Spinal cord (tissue), 10 donors: ENCODE measurements around the gene SLC5A6. TPM values are rescaled to one million over a fixed set of nuclear protein-coding genes. Genes with fewer than 3 reads are reported as not detected.
"Not testable (repeated sequence)": the region's sequence is repeated elsewhere in the genome, so short reads cannot be mapped to it uniquely, and the experiment has no call there.

Experiments used
- DNase-seq, 6 donors: peaks; one replicate each; pipeline versions ENCODE4 v3.0.0 to v3.0.0-alpha.2; 2013 to 2015; ENCODE audit warnings: low spot score in 6 of 6, low read depth in 4 of 6
- H3K27ac ChIP-seq: one replicate; pipeline ENCODE4 v1.5.1; 2013; ENCODE audit warnings: low read depth, low read length, control low read depth
- H3K27me3 ChIP-seq: one replicate; pipeline ENCODE4 v1.6.1; 2013; ENCODE audit warnings: low read length; ENCODE audit not compliant: control insufficient read depth, insufficient read depth
- H3K36me3 ChIP-seq: one replicate; pipeline ENCODE4 v1.6.1; 2013; ENCODE audit warnings: low read length; ENCODE audit not compliant: control insufficient read depth, insufficient read depth
- H3K4me1 ChIP-seq: one replicate; pipeline ENCODE4 v1.6.1; 2013; ENCODE audit warnings: low read length; ENCODE audit not compliant: control insufficient read depth, insufficient read depth
- H3K4me3 ChIP-seq: one replicate; pipeline ENCODE4 v1.5.1; 2013; ENCODE audit warnings: low read depth, low read length, control low read depth
- H3K9me3 ChIP-seq: one replicate; pipeline ENCODE4 v1.6.1; 2013; ENCODE audit warnings: low read length; ENCODE audit not compliant: control insufficient read depth, insufficient read depth
- WGBS: methylation state at CpG from one replicate; pipeline ENCODE4 v1.1.5; 2013; ENCODE audit warnings: missing lambda C conversion rate; ENCODE audit not compliant: insufficient coverage; 5-methylcytosine and 5-hydroxymethylcytosine counted together
- polyA plus RNA-seq, 2 donors: library from polyadenylated mRNA; unstranded; fragments of 120-200 nt; gene quantifications; one replicate each; pipeline ENCODE4 v1.2.1, GENCODE V29; 2013; ENCODE audit not compliant: insufficient read length in 2 of 2
- total RNA-seq, 2 donors: library from RNA; depleted of rRNA in 1 of 2; stranded (reverse); fragments of 120-200 nt in 1 of 2; fragments of >200 nt in 1 of 2; gene quantifications; one replicate each; pipeline versions ENCODE4 v1.2.3 to v1.2.4, GENCODE V29; 2013 to 2014
- donor health status: healthy.

Gene SLC5A6
- total and polyA plus RNA-seq, 4 donors: 41.4 to 68.6 (median 59.3) TPM

DNA sequence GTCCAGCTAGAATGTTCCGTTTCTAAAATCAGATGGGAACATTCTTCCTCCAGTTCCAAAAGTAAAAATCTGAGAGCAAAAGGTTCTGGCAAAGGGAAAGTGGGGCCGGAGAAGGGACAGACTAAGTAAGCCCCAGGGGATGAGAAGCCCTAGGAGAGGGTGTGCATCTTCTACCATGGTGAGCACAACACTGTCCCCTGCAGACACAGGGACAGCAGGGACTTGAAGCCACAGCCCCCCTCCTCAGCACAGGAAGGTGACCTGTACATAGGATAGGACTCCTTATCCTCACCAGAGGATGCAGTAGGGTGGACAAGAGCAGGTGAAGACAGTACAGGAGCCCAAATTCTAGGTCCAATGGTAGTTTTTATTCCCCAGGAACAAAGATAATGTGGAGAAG lies 12.8 kb downstream of the SLC5A6 start:
- Histone ChIP-seq H3K36me3 (peaks cover 46% of the 10 kb centered on the region), H3K4me1 (no peaks in the 10 kb centered on the region), H3K9me3 (no peaks in the 10 kb centered on the region), H3K4me3 (no peak overlapping the region), H3K27ac (no peak overlapping the region), H3K27me3 (no peaks in the 10 kb centered on the region)
- no peak for DNase-seq
- WGBS: 100% methylated on average over 1 of the region's 2 CpGs

DNA sequence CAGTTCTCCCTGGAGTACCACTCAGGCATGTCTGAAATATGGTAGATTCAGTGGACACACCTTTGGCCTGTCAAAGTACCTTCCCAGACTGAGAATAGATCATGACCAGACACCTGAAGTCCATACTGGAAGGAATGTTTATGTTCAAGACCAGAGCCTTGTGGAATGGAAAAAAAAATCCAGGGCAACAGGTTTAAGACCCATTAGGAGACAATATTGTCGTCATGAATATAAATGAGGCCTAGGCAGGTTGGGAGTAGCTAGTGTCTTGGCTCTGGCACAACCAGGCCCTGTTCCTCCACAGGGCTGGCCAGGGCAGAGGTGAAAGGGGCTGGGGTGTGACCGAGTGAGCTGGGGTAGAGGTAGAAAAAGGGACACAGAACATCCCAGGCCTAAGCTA lies 13.4 kb downstream of the SLC5A6 start:
- H3K9me3 ChIP-seq: no peaks in the 10 kb centered on the region
- no peaks in the 10 kb centered on the region for H3K4me1 ChIP-seq
- no peak overlapping the region for H3K4me3 ChIP-seq
- peaks cover 40% of the 10 kb centered on the region for H3K36me3 ChIP-seq
- no peak overlapping the region for H3K27ac ChIP-seq
- no peak for DNase-seq
- no peaks in the 10 kb centered on the region for H3K27me3 ChIP-seq
- WGBS: 85% methylated on average over 2 of the region's 2 CpGs

DNA sequence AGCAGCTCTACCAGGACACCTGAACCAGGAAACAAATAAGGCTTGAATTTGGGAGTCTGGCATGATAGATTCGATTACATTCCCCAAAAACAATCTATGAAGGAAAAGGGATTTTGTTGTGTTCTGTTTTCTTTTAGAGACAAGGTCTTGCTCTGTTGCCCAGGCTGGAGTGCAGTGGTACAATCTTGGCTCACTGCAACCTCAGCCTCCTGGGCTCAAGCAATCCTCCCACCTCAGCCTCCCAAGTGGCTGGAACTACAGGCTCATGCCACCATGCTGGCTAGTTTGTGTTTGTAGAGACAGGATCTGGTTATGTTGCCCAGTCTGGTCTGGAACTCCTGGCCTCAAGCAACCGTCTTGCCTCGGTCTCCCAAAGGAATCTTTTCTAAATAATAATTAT lies 14.0 kb downstream of the SLC5A6 start:
- WGBS: no CpG with 5 or more reads among the region's 3 CpGs
- H3K27me3 ChIP-seq: not testable (repeated sequence)

DNA sequence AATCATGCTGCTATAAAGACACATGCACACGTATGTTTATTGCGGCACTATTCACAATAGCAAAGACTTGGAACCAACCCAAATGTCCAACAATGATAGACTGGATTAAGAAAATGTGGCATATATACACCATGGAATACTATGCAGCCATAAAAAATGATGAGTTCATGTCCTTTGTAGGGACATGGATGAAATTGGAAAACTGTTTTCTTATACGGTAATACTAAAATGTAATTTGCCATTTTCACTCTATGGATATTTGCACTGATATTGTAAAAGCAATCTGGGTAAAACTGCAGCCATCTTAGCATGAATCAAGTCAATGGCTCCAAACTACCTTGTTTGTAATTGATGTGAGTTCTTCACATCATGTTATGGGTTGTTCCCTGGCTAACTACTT lies 16.3 kb downstream of the SLC5A6 start:
- DNase-seq, H3K4me3 ChIP-seq, H3K27ac ChIP-seq, H3K9me3 ChIP-seq, H3K27me3 ChIP-seq, H3K4me1 ChIP-seq: not testable (repeated sequence)
- H3K36me3 ChIP-seq: peaks cover 15% of the 10 kb centered on the region
- WGBS: no CpG with 5 or more reads among the region's 3 CpGs

More for the DNA sequence above, 14.0 kb downstream of the SLC5A6 start:
- not testable (repeated sequence) for H3K4me3 ChIP-seq, DNase-seq, H3K9me3 ChIP-seq, H3K4me1 ChIP-seq, H3K27ac ChIP-seq
- H3K36me3 ChIP-seq: peaks cover 37% of the 10 kb centered on the region

DNA sequence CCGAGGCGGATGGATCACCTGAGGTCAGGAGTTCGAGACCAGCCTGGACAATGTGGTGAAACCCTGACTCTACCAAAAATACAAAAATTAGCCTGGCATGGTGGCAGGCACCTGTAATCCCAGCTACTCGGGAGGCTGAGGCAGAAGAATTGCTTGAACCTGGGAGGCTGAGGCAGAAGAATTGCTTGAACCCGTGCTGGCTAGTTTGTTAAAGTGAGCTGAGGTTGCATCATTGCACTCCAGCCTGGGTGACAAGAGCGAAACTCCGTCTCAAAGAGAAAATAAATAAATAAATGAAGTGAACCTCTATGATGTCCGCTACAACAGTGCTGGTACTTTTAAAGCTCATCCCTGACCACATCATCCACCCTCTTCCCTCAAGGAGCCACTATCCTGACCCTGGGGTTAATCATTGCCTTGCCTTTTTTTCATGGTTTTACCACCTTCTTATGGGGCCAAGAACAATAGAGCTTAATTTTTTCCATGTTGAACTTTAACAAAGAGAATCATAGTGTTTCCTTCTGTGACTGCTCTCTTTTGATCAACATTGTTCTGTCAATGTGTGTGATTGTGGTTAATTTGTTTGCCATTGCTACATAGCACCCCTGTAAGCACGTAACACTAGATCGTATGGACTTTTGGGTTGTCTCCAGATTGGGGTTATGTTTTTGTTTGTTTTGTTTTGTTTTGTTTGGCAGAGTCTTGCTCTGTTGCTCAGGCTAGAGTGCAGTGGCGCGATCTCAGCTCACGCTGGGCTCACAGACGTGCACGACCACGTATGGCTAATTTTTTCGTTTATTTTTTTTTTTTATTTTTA lies 17.3 kb downstream of the SLC5A6 start:
- Histone ChIP-seq H3K27ac (no peak overlapping the region), H3K4me1 (no peaks in the 10 kb centered on the region), H3K9me3 (no peaks in the 10 kb centered on the region), H3K4me3 (no peak overlapping the region), H3K36me3 (peaks cover 6% of the 10 kb centered on the region), H3K27me3 (no peaks in the 10 kb centered on the region)
- 66% methylated on average over 17 of the region's 17 CpGs for WGBS
- DNase-seq: peak in 1 of 6 donors; percentile 38

DNA sequence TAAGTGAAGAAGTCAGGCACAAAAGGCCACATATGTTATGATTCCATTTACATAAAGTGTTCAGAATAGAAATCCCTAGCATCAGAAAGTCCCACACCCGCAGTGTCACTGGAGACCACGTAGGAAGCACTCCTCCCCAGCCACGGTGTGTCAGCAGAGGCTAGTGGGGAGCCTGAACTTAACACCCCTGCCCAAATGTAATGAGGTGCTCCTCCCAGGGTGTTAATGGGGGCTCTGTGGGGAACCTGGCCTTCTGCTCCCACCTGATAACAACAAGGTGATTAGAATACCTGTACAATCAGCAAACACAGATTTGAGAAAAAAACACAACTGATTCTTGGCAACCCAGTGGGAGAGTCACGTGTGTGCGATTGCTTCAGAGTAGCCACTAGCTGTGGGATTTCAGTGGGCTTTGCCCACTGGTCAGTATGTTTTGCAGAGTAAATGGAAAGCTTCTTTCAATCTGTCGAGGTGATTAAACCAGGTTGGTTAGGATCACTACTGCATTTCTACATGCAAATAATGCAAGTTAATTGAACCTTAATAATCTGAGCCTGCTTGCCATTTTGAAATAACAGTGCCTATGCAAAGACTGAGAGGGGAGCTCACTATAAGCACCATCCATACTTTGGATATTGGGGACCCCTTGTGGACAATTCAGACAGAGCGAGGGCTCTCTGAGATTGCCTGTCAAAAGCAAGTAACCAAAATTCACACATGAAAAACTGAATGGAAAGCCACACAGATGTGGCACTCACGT lies 20.8 kb downstream of the SLC5A6 start:
- H3K27ac ChIP-seq: no peak overlapping the region
- no peaks in the 10 kb centered on the region for H3K9me3 ChIP-seq
- no peaks in the 10 kb centered on the region for H3K27me3 ChIP-seq
- H3K4me3 ChIP-seq: no peak overlapping the region
- no peaks in the 10 kb centered on the region for H3K4me1 ChIP-seq
- no peaks in the 10 kb centered on the region for H3K36me3 ChIP-seq
- DNase-seq: peak in 4 of 6 donors; percentile 38 to 93 (median 64)
- WGBS: 60% methylated on average over 2 of the region's 8 CpGs

DNA sequence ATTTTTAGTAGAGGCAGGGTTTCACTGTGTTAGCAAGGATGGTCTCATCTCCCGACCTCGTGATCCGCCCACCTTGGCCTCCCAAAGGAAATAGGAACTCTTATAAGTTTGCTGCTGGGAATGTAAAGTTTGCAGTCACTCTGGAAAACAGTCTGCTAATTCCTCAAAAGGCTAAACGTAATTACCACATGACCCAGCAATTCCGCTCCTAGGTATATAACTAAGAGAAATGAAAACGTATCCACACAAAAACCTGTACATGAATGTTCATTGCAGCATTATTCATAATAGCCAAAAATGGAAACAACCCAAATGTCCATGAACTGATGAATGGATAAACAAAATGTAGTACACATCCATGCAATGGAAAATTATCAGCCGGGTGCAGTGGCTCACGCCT lies 22.1 kb downstream of the SLC5A6 start:
- no peaks in the 10 kb centered on the region for H3K36me3 ChIP-seq
- H3K27ac ChIP-seq: no peak overlapping the region
- no CpG with 5 or more reads among the region's 8 CpGs for WGBS
- H3K4me3 ChIP-seq: no peak overlapping the region
- no peak for DNase-seq
- H3K9me3 ChIP-seq: no peaks in the 10 kb centered on the region
- no peaks in the 10 kb centered on the region for H3K4me1 ChIP-seq
- H3K27me3 ChIP-seq: no peaks in the 10 kb centered on the region

DNA sequence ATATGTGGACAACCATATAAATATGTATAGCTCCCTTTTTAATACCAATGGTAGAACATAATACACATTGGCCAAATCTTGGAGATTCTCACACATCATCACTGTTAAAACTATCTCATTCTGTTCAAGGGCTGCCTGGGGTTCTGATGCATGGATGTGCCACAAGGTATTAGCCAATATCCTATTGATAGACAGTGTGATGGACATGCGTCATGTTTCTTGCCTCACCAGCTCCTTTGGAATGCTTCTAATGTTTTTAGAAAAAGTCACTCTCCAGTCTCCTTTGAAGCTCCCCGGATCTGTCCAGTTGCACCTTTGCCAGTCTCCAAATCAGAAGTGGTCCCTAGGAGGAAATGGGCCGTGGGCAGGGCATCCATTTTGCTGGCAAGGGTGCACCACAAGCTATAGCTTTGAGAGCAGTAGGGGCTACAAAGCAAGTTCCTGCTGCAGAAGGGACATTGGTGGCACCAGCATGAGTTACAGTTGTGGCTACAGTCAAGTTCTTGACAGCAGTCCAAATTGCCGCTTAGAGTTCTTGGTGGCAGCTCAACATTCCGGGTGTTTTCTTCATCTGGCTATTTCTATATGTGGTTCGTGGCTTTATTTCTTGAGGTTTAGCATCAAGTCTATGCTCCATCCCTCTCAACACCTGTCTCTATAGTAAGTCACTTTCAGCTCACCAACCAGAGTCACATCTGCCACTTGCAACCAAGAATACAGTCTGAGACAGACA lies 25.3 kb downstream of the SLC5A6 start:
- Histone ChIP-seq H3K36me3 (no peaks in the 10 kb centered on the region), H3K9me3 (no peaks in the 10 kb centered on the region), H3K27ac (no peak overlapping the region), H3K4me1 (no peaks in the 10 kb centered on the region), H3K27me3 (no peaks in the 10 kb centered on the region), H3K4me3 (no peak overlapping the region)
- 100% methylated on average over 2 of the region's 6 CpGs for WGBS
- DNase-seq: no peak

DNA sequence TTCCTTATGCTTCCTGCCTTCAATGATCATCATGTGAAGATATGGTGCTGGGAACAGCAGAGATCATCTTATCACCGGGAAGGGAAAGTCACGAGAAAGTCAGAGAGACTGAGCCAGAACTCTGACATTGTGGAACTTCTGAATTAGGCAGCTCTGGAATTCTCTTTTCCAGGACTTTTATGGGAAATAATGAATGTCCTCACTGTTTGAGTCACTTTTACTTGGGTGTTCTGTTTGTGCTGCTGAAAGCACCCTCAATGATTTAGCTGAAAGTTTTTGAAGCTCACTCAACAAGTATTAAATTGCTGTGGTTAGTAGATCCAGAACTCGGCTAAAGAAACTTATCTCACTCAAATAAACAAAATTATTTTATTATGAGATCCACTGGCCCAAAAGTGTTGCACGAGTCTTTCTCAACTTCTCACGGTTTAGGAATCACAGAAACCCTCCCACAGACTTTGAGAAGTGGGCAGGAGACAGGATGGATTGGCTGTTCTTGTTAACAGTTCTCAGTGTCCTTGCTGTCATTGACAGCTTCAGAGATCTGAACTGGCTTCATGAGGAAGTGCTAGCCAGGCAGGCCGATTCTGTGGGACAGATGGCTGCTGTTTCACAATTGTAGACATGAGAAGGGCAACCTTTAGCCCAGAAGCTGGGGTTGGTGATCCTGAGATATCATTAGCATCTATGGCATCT lies 26.6 kb downstream of the SLC5A6 start:
- no peak overlapping the region for H3K4me3 ChIP-seq
- H3K4me1 ChIP-seq: no peaks in the 10 kb centered on the region
- no peaks in the 10 kb centered on the region for H3K36me3 ChIP-seq
- no peaks in the 10 kb centered on the region for H3K9me3 ChIP-seq
- H3K27me3 ChIP-seq: no peaks in the 10 kb centered on the region
- DNase-seq: peak in 1 of 6 donors; percentile 57
- WGBS: 66% methylated on average over 3 of the region's 6 CpGs
- no peak overlapping the region for H3K27ac ChIP-seq
